Measurements from ENCODE around the gene PLXDC1. TPM values are rescaled to one million over a fixed set of nuclear protein-coding genes. Genes with fewer than 3 reads are reported as not detected.

Gene PLXDC1
- total RNA-seq, 2 donors from 2014 or later, result 6.5 TPM; not detected in 1

- Histone ChIP-seq H3K27ac (no peak overlapping the region), H3K9me3 (no peaks in the 10 kb centered on the region), H3K4me1 (peaks cover 14% of the 10 kb centered on the region), H3K27me3 (no peaks in the 10 kb centered on the region), H3K4me3 (no peak overlapping the region), H3K36me3 (replicated peaks in 1 of 2; ENCODE audit: insufficient read depth in 1 of 2, low read depth in 2 of 2) (no peaks in the 10 kb centered on the region)
- TF ChIP-seq, protein P1, sequence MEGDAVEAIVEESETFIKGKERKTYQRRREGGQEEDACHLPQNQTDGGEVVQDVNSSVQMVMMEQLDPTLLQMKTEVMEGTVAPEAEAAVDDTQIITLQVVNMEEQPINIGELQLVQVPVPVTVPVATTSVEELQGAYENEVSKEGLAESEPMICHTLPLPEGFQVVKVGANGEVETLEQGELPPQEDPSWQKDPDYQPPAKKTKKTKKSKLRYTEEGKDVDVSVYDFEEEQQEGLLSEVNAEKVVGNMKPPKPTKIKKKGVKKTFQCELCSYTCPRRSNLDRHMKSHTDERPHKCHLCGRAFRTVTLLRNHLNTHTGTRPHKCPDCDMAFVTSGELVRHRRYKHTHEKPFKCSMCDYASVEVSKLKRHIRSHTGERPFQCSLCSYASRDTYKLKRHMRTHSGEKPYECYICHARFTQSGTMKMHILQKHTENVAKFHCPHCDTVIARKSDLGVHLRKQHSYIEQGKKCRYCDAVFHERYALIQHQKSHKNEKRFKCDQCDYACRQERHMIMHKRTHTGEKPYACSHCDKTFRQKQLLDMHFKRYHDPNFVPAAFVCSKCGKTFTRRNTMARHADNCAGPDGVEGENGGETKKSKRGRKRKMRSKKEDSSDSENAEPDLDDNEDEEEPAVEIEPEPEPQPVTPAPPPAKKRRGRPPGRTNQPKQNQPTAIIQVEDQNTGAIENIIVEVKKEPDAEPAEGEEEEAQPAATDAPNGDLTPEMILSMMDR (IDR thresholded peaks at IDR 0.05), result no peak
- TF ChIP-seq POLR2A (IDR thresholded peaks at IDR 0.05), result no peak
- intact Hi-C loops (cut with DNase I), result no loop called here
- WGBS, 2 donors, result 78% methylated on average over 14 of the region's 14 CpGs; no CpG with 5 or more reads in 1 of the 2 donors
- ATAC-seq (no peak), DNase-seq (no peak)
Measured at GRCh38 chr17:39114723-39115122, 36.7 kb downstream of the PLXDC1 start.

- H3K36me3 ChIP-seq (replicated peaks in 1 of 2; ENCODE audit: insufficient read depth in 1 of 2, low read depth in 2 of 2), result no peaks in the 10 kb centered on the region
- H3K4me1 ChIP-seq, result peaks cover 14% of the 10 kb centered on the region
- no peak overlapping the region for H3K27ac ChIP-seq
- no peak for ATAC-seq
- no peaks in the 10 kb centered on the region for H3K9me3 ChIP-seq
- TF ChIP-seq POLR2A (IDR thresholded peaks at IDR 0.05), result no peak
- TF ChIP-seq, protein P1 (IDR thresholded peaks at IDR 0.05), result no peak
- DNase-seq, result no peak
- 80 to 89% methylated on average over 2 of the region's 2 CpGs for WGBS, 2 donors
- no peaks in the 10 kb centered on the region for H3K27me3 ChIP-seq
- no peak overlapping the region for H3K4me3 ChIP-seq
- intact Hi-C loops (cut with DNase I), result no loop called here
Measured at GRCh38 chr17:39113871-39114270, 37.6 kb downstream of the PLXDC1 start.

- intact Hi-C loops (cut with DNase I), result no loop called here
- H3K4me1 ChIP-seq, result peaks cover 14% of the 10 kb centered on the region
- no peak for TF ChIP-seq POLR2A (IDR thresholded peaks at IDR 0.05)
- TF ChIP-seq, protein P1 (IDR thresholded peaks at IDR 0.05), result no peak
- peak; percentile 88 for ATAC-seq
- peak; percentile 68 to 86 (median 86) for DNase-seq
- H3K27ac ChIP-seq, result peak overlapping the region in 3 of 4 donors; percentile 22 to 45 (median 35)
- no peaks in the 10 kb centered on the region for H3K27me3 ChIP-seq
- WGBS, 2 donors, result 10 to 20% methylated on average over 8 to 19 of the region's 19 CpGs
- H3K9me3 ChIP-seq, result no peaks in the 10 kb centered on the region
- no peak overlapping the region for H3K4me3 ChIP-seq
- H3K36me3 ChIP-seq (replicated peaks in 1 of 2; ENCODE audit: insufficient read depth in 1 of 2, low read depth in 2 of 2), result no peaks in the 10 kb centered on the region
Measured at GRCh38 chr17:39110435-39111136, 40.9 kb downstream of the PLXDC1 start.

- Histone ChIP-seq H3K4me3 (no peak overlapping the region), H3K27ac (no peak overlapping the region), H3K36me3 (replicated peaks in 1 of 2; ENCODE audit: insufficient read depth in 1 of 2, low read depth in 2 of 2) (no peaks in the 10 kb centered on the region), H3K27me3 (no peaks in the 10 kb centered on the region), H3K9me3 (no peaks in the 10 kb centered on the region), H3K4me1 (peaks cover 24% of the 10 kb centered on the region)
- intact Hi-C loops (cut with DNase I), result no loop called here
- ATAC-seq (no peak), DNase-seq (no peak)
- TF ChIP-seq, protein P1 (IDR thresholded peaks at IDR 0.05), result no peak
- TF ChIP-seq POLR2A (IDR thresholded peaks at IDR 0.05), result no peak
- 83 to 84% methylated on average over 9 to 22 of the region's 23 CpGs for WGBS, 2 donors
Measured at GRCh38 chr17:39108461-39109375, 42.7 kb downstream of the PLXDC1 start.

All from body of pancreas (tissue), 4 donors.